22Rv1 (cell line): ENCODE results near the gene IARS2.

ENCODE experiments used
- ZFX ChIP-seq: fragments of 450-650 bp; IDR thresholded peaks from 2 replicates; pipeline ENCODE4 v1.6.1; 2017; ENCODE audit warnings: antibody characterized with exemption, borderline replicate concordance
- TF ChIP-seq, protein P1 (sequence below): fragments of 450-650 bp; IDR thresholded peaks from 2 replicates; pipeline ENCODE4 v1.5.1; 2017; ENCODE audit warnings: mild to moderate bottlenecking

DNA sequence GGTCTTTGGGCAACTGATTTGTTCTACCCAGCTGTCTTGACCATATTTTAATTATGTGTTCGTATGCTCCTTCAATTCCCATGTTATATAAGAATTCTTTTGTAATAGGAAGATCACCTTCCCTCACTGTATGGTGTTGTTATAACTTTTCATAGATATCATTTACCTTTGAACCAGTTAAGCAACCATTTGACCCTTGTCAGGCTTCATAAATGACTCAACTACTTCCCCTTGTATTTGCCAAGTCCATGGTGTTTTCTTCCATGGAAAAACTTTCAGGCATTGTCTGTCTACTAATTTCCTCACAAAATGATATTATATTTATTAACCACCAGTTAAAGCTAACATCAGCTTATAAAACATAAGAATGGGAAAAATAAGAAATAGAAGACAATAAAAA is 9.5 kb upstream of the IARS2 start:
- TF ChIP-seq, protein P1, sequence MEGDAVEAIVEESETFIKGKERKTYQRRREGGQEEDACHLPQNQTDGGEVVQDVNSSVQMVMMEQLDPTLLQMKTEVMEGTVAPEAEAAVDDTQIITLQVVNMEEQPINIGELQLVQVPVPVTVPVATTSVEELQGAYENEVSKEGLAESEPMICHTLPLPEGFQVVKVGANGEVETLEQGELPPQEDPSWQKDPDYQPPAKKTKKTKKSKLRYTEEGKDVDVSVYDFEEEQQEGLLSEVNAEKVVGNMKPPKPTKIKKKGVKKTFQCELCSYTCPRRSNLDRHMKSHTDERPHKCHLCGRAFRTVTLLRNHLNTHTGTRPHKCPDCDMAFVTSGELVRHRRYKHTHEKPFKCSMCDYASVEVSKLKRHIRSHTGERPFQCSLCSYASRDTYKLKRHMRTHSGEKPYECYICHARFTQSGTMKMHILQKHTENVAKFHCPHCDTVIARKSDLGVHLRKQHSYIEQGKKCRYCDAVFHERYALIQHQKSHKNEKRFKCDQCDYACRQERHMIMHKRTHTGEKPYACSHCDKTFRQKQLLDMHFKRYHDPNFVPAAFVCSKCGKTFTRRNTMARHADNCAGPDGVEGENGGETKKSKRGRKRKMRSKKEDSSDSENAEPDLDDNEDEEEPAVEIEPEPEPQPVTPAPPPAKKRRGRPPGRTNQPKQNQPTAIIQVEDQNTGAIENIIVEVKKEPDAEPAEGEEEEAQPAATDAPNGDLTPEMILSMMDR = no peak
- no peak for TF ChIP-seq ZFX
